NCI-H1417 (cell line): ENCODE data around the gene LDHB.
"Not testable (repeated sequence)": the region's sequence is repeated elsewhere in the genome, so short reads cannot be mapped to it uniquely, and the experiment has no call there.

ENCODE experiments used
- DNase-seq, 3 experiments: peaks; one replicate each; lab custom pipeline; 2025; lab: John Stamatoyannopoulos, UW

LDHB gene

DNA sequence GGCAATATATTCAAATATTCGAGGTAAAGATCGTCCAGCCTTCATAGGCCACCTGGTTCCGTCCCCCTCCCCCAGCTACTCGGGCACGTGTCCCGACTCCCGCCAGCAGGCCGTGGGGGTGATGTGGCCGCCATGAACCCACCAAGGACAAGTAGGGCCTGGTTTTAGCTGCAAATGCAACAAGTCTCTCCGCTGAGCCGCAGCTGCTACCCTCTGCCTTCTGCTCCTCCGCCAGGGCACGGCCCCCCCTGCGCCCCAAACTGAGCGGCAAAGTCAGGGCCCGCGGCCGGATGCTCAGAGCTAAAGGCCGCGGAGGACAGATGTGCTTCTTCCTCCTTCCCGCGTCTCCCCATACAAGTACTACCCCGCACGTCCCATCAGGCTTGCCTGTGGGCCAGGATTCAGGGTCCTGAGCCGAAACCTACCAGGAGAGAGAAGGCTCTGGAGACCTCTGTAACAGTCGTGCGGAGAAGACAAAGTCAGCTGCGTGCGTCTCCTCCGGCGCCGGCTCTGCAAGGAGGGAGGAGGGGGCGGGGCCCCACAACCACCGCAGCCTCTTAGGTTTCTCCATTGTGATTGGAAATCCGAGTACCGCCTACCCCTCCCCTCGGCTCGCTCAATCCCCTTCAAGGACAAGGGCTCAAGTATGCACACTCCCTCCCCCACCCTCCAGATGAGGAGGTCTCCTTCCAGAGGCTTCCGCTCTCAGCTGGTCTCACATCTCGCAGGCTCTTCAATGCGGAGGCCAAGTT lies at the start of gene LDHB:
Gene LDHB (minus strand): TSS at position 517 of the 752 bp plus-strand sequence. CDS start 3,171 bp downstream, outside the sequence.
- DNase-seq: peak; percentile 91 to 96 (median 92)

DNA sequence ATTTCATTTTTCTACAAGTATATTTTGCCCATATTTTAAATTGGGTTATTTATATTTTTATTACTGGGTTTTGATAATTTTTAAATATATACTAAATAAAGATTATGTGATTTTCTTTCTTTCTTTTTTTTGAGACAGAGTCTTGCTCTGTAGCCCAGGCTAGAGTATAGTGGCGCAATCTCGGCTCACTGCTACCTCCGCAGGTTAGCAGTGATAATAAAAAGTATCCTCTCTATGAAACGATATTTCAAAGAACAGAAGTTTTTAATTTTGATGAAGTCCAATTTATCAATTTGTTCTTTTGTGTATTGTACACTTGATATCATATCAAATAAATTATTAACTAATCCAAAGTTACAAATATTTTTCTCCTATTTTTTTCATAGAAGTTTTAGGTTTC lies 47.2 kb upstream of the LDHB start:
- DNase-seq: no peak

DNA sequence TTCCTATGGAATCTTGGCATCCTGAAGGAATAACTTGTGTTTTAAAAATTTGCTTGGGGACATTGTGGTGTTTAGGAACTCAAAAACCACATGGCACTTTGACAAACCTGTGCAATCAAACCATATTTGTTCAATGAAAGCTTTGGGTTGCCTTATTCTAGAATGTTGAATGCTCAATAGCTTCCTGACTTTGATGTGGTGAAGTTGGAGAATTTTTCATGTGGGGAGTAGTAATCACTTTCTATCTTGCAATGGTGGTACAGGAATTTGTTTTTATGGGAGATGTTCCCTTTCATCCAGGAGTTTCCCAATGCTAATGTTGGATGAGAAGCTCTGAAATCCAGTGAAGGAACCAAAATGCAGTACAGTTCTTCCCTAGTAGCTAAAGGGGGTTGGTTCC lies 42.2 kb upstream of the LDHB start:
- no peak for DNase-seq

DNA sequence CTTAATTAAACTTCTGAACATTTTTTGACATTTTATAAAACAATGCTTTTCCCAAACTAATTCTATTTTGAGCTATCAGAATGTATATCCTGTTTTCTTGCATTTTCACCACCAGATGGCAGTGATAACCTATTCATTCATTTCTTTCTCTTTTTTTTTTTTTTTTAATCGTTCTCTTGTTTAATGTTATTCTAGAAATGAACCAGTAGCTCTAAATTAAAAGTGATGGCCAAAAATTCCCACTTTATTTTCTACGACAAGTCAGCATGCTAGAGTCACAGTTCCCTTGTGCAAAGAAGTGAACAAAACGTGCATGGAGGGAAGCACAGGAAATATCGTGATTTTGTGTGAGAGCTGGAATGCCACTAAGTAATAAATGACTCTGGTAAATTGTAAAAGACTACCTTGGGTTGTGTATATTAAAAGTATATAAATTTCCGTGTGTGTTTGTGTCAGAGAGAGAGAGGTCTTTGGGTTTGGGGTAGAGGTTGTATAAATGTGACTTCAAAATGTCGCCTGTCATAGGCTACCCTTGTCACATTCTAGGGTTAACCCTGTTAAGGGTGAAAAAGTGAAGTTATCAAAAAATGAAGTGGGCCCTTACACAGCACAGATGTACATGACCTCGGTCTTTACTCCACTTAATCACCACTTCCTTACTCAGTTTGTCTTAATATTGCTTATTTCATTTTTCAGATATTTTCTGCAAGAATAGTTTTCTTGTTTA lies 40.4 kb upstream of the LDHB start:
- peak in 2 of 3 experiments; percentile 15 to 72 for DNase-seq

DNA sequence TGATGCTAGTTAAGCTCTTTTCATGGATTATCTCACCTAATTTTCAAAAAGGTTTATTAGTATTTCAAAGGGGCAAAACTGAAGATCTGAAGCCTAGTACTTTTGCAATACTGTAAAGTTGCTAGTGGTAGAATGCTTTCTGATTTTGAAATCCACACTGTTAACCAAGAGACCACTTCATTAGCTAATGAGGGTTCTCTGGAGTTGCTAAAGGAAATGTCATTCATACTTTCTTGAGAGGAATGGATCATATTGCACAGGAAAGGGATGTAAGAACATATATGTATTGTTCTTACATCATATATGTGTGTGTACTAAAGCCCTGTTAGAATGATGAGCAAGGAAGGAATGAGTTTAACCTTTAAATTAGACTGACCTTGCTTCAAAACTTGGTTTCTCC lies 39.0 kb upstream of the LDHB start:
- no peak for DNase-seq

DNA sequence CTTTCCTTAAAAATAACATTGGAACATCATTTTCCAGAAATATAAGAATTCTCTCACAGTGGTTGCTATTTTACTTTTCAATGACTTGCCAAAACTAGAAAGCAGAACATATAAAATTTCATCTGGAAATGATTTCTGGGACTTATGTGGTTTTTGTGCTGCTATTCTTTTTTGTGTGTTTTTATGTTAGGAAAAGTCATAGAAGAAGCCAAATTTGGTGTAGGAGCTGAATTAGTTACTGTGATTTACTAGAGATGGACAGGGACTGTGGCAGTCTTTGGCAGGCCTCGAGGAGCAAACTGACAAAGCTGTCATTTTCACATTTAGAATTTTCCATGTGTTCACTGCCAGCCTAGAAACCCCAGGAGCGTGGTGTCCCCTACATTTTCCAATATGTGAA lies 38.3 kb upstream of the LDHB start:
- no peak for DNase-seq

DNA sequence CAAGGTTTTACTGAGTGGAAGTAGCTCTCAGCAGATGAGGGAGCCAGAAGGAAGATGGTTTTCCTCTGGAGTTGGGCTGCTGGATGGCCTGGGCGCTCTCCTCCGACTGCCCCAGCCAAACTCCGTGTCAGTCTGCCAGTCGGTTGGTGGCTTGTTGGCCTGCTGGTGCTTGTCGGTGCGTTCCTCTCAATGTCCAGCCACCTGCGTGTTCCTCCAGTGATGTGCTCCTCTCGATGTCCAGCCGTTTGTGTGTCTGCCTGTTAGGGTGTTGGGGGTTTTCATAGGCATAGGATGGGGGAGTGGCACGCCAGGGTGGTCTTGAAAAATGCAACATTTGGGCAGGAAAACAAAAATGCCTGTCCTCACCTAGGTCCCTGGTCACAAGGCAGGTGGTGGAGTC lies 37.0 kb upstream of the LDHB start:
- no peak for DNase-seq

DNA sequence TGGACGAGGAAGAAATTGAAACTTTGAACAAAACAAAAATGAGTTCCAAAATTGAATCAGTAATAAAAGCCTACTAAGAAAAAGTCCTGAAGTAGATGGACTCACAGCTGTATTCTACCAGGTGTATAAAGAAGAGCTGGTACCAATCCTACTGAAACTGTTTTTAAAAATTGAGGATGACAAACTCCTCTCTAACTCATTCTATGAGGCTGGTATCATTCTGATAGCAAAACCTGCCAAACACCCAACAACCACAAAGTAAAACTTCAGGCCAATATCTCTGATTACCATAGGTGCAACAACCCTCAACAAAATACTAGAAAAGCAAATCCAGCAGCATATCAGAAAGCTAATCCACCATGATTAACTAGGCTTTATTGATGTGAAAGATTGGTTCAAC lies 33.9 kb upstream of the LDHB start:
- DNase-seq: no peak

DNA sequence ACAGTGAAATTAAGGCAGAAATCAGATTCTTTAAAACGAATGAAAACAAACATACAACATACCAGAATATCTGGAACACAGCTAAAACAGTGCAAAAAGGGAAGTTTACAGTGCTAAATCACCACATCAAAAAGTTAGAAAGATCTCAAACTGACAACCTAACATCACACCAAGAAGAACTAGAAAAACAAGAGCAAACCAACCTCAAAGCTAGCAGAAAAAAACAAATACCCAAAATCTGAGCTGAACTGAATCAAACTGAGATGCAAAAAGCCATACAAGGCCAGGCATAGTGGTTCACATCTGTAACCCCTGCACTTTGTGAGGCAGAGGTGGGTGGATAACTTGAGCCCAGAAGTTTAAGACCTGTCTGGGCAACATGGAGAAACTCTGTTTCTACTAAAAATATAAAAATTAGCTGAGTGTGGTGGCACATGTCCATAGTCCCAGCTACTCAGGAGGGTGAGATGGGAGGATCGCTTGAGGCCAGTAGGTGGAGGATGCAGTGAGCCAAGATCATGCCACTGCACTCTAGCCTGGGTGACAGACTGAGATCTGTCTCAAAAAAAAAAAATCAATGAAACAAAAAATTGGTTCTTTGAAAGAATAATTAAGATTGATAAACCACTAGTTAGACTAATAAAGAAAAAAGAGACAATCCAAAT lies 33.2 kb upstream of the LDHB start:
- no peak for DNase-seq

DNA sequence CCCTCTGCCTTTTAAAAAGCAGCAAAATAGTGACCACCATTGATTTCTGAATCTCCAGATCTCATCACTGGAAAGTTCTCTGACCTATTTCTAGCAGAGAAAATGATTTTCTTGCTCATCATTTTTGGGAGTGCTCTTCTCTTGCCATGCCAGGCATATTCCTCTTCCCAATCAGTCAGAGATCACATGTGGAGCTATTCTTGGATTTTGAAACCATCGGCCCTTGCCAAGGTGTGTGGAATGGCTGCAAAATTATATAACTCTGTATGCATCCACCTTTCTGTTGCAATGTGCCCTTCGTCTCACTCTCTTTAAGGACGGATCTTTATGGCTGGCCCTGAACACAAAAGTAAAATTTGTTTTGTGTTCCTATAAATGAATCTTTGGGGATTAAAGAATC lies 25.5 kb upstream of the LDHB start:
- no peak for DNase-seq

DNA sequence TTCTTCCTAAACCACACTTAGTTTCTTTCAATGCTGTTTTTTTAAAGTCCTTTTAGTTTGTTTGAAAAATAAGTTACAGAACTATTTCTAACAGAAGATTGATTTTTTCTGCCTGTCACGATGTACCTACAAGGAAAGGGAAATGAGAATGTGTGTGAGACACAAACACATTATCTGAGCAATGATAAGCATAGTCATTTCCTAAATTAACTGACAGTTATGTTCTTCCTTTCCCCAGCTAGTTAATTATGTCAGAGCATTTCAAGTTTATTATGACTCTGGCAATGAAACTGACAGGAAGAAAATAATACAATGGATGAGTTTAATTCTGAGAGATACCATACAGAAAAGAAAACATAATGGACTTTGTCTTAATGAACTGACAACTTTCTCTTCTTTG lies 21.3 kb upstream of the LDHB start:
- DNase-seq: no peak

DNA sequence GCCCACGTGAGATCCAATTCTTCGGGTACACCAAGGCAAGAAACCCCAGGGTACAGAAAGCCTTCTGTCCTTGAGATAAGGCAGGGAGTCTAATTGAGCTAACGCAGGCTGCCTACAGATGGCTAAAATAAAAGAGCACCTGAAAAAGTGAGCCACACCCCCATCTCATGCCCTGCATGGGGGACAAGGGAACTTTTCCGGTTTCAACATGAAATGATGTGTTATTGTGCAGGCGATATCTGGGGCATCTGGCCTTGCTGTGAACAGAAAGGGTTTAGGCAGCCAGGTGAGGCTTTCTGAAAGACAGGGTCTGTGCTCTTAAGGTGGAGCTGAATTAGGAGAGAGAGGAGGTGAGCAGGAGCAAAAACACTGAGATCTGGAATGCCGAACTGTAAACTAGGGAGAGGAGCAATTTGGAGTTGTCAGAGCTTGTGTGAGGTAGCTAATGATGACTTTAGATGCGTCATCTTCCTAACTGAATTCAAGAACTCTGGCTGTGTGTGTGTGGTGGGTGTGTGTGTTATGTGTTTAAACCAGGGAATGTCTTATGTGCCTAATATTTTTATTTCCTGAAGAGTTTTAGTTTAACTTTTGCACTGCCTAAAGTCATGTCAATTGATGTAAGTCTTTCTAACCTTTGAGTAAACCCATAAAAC lies 20.1 kb upstream of the LDHB start:
- no peak for DNase-seq

DNA sequence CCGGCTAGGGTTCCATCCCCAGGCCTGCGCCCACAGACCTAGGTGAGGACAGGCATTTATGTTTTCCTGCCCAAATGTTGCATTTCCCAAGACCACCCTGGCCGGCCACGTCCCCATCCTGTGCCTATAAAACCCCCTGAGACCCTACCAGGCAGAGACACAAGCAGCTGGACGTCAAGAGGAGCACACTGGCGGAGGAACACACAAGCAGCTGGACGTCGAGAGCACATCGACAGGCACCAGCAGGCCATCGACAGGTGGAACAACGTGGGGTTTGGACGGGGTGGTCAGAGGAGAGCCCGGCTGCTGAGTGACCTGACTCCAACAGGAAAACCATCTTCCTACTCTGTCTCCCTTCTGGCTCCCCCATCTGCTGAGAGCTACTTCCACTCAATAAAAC lies 19.6 kb upstream of the LDHB start:
- no peak for DNase-seq

DNA sequence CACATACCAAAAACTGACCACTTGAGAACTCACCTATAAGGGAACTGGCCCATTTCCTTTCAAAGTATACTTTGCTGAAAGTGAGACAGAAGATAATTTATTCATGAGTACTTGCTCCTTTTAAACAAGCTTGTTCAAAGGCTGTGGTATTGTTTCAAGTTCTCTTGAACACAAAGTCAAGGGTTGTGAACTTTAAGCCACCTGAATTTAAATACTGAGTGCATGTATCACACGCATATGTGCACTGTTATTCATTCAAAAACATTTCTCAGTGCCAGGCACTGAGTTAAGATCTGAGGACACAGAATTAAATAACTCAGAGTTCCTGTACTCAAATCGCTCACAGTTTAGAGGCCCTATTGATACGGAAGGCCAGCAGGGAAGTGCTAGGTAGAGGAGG lies 19.1 kb upstream of the LDHB start:
- DNase-seq: peak in 1 of 3 experiments; percentile 53

DNA sequence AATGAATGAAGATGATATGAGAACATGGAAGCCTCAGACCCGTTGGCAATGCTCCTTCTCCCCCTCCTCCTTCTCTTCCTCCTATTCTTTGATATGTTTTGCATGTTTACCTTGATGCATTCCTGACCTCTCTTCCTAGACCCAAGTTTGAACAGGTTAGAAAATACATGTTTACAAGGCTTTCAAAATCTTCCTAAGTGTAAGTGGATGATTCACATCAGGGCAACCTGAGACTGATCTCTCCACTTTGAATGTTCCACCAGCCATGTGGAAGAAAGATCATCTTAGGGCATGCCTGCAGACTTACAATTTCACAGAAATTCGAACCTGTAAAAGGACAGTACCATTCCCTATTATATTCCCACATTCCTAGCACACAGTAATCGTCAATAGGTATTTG lies 18.0 kb upstream of the LDHB start:
- DNase-seq: no peak

DNA sequence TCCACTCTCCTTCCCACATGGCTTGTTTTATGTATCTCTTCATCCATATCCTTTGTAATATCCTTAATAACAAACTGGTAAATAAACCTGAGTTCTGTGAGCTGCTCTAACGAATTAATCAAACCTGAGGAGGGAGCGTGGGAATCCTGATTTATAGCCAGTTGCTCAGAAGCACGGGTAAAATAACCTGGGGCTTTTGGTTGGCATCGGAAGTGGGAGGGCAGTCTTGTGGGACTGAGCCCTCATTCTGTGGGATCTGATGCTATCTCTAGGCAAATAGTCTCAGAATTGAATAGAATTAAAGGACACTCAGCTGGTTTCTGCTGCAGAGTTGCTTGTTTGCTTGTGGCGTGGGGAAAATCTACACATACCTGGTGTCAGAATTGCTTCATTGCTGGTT lies 17.5 kb upstream of the LDHB start:
- DNase-seq: no peak

DNA sequence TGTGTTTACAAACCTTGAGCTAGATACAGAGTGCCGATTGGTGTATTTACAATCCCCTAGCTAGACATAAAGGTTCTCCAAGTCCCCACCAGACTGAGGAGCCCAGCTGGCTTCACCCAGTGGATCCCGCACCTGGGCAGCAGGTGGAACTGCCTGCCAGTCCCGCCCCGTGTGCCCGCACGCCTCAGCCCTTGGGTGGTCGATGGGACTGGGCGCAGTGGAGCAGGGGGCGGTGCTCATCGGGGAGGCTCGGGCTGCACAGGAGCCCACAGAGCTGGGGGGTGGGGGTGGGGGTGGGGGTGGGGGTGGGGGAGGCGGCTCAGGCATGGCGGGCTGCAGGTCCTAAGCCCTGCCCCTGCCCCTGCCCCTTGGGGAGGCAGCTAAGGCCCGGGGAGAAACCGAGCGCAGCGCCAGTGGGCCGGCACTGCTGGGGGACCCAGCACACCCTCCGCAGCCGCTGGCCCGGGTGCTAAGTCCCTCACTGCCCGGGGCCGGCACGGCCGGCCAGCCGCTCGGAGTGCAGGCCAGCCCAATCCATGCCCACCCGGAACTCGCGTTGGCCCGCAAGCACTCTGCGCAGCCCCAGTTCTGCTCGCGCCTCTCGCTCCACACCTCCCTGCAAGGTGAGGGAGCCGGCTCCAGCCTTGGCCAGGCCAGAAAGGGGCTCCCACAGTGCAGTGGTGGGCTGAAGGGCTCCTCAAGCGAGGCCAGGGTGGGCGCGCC lies 16.3 kb upstream of the LDHB start:
- DNase-seq: not testable (repeated sequence)

DNA sequence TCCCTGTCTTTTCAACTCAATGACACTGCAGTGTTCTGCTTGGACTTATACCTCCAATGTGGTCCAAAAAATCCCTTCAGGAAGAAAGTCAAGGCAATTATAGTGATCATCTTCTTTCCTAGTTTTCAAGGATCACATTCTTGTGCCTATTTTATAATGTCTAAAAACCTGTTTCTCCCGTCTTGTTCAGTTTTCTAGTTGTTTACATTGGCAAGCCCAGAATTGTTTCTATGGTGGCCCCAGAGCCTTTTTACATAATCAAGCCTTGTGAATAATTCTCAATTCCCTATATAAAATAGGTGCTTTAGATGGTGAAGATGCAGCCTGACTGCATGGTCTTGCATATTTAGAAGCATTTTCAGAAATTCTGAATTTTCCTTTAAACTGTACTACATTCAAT lies 14.5 kb upstream of the LDHB start:
- no peak for DNase-seq

DNA sequence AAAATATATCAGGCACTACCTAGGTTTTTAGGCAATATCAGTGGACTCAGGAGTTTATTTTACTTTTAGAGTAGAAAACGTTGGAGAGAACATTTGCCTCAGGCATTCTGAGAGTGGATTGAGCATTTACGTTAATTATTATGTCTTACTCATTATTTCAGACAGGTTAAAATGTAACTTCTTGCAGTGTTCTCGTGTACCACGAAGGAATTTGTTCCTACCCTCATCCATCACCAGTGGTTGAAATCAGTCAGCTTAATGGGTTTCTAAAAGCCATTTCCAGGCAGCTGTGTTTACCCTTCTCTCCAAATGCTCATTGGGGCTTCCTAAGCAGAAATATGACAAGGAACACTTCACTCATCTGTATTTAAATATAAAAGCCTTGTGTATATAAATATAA lies 9.1 kb upstream of the LDHB start:
- DNase-seq: peak; percentile 57 to 94 (median 66)

DNA sequence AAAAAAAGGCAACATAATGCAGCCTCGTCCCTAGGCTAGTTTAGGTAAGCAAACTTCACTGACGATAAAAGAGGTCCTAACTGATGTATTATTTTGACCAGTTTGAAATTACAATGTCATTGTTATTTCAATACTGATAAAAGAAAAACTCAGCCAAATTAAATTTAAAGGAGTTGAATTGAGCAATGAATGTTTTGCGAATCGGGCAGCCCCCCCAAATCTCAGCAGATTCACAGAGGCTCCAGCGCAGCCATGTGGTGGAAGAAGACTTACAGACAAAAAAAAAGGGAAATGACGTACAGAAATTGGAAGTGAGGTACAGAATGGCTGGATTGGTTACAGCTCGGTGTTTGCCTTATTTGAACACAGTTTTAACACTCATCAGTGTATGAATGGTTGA lies 8.2 kb upstream of the LDHB start:
- no peak for DNase-seq

DNA sequence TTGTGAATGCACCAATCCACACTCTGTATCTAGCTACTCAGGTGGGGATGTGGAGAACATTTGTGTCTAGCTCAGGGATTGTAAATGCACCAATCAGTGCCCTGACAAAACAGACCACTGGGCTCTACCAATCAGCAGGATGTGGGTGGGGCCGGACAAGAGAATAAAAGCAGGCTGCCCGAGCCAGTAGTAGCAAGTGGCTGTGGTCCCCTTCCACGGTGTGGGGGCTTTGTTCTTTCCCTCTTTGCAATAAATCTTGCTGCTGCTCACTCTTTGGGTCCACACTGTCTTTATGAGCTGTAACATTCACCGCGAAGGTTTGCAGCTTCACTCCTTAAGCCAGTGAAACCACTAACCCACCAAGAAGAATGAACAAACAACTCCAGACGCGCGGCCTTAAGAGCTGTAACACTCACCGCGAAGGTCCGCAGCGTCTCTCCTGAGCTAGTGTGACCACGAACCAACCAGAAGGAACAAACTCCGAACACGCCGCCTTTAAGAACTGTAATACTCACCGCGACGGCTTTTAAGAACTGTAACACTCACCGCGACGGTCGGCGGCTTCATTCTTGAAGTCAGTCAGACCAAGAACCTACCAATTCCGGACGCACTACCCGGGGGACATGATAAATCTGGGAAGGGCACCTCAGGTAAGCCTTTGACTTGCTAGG lies 4.6 kb upstream of the LDHB start:
- DNase-seq: no peak
